Measurements from ENCODE around the gene ANXA5. TPM values are rescaled to one million over a fixed set of nuclear protein-coding genes. Genes with fewer than 3 reads are reported as not detected.

Gene ANXA5
- total and polyA plus RNA-seq, 9 of the 15 experiments (the other 6 are each of a cell fraction or from before 2014, with no cell fraction given), result 49.9 to 131 (median 84.5) TPM

DNA sequence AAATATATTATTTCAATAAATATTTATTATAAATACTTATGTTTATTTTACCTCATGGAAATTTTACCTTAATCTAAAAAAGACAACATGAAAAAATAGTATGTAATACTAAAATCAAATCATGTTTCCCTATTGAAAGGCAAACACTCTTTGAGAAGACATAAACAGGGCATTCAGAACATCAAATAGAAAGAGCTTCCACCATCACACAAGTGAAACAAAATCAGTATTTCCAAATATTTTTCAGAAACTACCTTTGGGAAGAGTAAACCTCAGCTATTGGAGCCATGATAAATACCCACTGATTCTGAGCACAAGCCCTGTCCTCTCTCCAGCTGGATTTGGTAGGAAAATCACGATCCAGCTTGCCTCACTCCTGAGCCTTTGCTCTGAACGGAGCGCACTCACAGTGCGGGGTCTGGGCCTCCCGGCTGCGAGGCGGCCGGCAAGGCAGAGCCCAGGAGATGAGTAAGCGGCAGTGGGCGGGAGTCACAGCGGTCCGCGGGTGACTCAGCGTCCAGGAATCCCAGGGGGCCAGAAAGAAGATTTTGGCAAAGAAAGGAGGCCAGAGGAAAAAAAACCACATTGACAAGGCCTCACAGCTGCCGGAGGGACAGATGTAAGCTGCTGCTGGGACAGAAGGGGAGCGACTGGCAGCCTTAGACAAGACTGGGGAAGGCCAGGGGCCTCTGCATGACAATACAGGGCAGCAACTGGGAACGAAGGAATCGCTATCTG, 14.7 kb upstream of the ANXA5 start (continued):
- TF ChIP-seq, protein P1, sequence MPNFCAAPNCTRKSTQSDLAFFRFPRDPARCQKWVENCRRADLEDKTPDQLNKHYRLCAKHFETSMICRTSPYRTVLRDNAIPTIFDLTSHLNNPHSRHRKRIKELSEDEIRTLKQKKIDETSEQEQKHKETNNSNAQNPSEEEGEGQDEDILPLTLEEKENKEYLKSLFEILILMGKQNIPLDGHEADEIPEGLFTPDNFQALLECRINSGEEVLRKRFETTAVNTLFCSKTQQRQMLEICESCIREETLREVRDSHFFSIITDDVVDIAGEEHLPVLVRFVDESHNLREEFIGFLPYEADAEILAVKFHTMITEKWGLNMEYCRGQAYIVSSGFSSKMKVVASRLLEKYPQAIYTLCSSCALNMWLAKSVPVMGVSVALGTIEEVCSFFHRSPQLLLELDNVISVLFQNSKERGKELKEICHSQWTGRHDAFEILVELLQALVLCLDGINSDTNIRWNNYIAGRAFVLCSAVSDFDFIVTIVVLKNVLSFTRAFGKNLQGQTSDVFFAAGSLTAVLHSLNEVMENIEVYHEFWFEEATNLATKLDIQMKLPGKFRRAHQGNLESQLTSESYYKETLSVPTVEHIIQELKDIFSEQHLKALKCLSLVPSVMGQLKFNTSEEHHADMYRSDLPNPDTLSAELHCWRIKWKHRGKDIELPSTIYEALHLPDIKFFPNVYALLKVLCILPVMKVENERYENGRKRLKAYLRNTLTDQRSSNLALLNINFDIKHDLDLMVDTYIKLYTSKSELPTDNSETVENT (CRISPR knock-in tag; IDR thresholded peaks at IDR 0.05), result no peak
- no peak for TF ChIP-seq CAMTA2 (CRISPR knock-in tag; conservative IDR thresholded peaks at IDR 0.05)
- TF ChIP-seq PHTF2 (CRISPR knock-in tag; IDR thresholded peaks at IDR 0.05), result no peak
- no peak for TF ChIP-seq HNRNPH1 (optimal IDR thresholded peaks at IDR 0.05; ENCODE audit: low read depth, low read length)
- TF ChIP-seq HNRNPL (IDR thresholded peaks at IDR 0.05; ENCODE audit: low read depth, low read length), result no peak
- TF ChIP-seq ZNF717 (CRISPR knock-in tag; IDR thresholded peaks at IDR 0.05), result no peak
- no peak for TF ChIP-seq ZC3H4 (CRISPR knock-in tag; IDR thresholded peaks at IDR 0.05; ENCODE audit: borderline replicate concordance)
- TF ChIP-seq PHF20 (IDR thresholded peaks at IDR 0.05; ENCODE audit: partially characterized antibody), result no peak
- no peak for TF ChIP-seq ZNF589 (CRISPR knock-in tag; IDR thresholded peaks at IDR 0.05; ENCODE audit: low read depth)
- TF ChIP-seq JUND (IDR thresholded peaks at IDR 0.05; ENCODE audit: borderline replicate concordance, low read depth, low read length), result peak; percentile 99
- TF ChIP-seq JUND (tag; IDR thresholded peaks at IDR 0.05; ENCODE audit: borderline replicate concordance, low read depth, low read length), result peak; percentile 98; the same call in 2 of the 3 replicates
- TF ChIP-seq TAF7 (tag; IDR thresholded peaks at IDR 0.05), result no peak
- no peak for TF ChIP-seq ZNF740 (CRISPR knock-in tag; IDR thresholded peaks at IDR 0.05)
- no peak for TF ChIP-seq ZNF740 (tag; IDR thresholded peaks at IDR 0.05)
- TF ChIP-seq, protein P2, sequence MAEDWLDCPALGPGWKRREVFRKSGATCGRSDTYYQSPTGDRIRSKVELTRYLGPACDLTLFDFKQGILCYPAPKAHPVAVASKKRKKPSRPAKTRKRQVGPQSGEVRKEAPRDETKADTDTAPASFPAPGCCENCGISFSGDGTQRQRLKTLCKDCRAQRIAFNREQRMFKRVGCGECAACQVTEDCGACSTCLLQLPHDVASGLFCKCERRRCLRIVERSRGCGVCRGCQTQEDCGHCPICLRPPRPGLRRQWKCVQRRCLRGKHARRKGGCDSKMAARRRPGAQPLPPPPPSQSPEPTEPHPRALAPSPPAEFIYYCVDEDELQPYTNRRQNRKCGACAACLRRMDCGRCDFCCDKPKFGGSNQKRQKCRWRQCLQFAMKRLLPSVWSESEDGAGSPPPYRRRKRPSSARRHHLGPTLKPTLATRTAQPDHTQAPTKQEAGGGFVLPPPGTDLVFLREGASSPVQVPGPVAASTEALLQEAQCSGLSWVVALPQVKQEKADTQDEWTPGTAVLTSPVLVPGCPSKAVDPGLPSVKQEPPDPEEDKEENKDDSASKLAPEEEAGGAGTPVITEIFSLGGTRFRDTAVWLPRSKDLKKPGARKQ (CRISPR knock-in tag; IDR thresholded peaks at IDR 0.05), result no peak
- peak; percentile 91 for TF ChIP-seq NFE2 (IDR thresholded peaks at IDR 0.05; ENCODE audit: low read depth)
- no peak for TF ChIP-seq THRA (IDR thresholded peaks at IDR 0.05)
- TF ChIP-seq, protein P3, sequence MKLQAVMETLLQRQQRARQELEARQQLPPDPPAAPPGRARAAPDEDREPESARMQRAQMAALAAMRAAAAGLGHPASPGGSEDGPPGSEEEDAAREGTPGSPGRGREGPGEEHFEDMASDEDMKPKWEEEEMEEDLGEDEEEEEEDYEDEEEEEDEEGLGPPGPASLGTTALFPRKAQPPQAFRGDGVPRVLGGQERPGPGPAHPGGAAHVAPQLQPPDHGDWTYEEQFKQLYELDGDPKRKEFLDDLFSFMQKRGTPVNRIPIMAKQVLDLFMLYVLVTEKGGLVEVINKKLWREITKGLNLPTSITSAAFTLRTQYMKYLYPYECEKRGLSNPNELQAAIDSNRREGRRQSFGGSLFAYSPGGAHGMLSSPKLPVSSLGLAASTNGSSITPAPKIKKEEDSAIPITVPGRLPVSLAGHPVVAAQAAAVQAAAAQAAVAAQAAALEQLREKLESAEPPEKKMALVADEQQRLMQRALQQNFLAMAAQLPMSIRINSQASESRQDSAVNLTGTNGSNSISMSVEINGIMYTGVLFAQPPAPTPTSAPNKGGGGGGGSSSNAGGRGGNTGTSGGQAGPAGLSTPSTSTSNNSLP (IDR thresholded peaks at IDR 0.05; ENCODE audit: borderline replicate concordance, low read depth, low read length), result no peak
